Measurements from ENCODE around the gene FUT8. TPM values are rescaled to one million over a fixed set of nuclear protein-coding genes. Genes with fewer than 3 reads are reported as not detected.

Gene FUT8
- total and polyA plus RNA-seq, 2 of the 8 experiments (the other 6 are each of a cell fraction or from before 2014, with no cell fraction given): 10.5 to 25.1 TPM

DNA sequence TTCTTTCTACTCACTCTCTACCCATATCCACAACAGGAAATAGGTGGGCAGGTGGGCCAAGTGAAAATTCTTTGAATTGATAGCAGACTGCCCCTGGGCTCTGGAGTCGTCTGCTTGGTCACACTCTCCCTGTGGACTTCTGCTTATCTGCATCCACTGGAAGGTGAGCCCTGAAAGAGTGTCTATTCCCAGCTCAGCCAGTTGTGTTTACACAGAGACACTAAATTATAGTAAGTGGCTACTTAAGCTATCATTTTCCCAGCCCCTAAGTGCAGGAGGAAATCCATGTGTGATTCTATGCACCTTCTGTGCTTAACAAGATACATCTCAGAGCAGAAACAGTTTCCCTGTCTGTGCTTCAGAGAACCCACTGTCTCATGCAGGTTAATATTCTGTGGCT is 338.4 kb downstream of the FUT8 start:
- Histone ChIP-seq H3K23ac (ENCODE audit: insufficient read length) (no peak overlapping the region), H3K4me2 (ENCODE audit: insufficient read depth in 1 of 2, low read depth in 2 of 2, low read length in 2 of 2) (no peak overlapping the region), H3K79me2 (ENCODE audit: control insufficient read depth in 1 of 2, insufficient read depth in 2 of 2, low read length in 2 of 2) (no peaks in the 10 kb centered on the region), H2AFZ (ENCODE audit: low read length) (no peak overlapping the region), H2BK12ac (ENCODE audit: low read depth, low read length) (no peak overlapping the region), H3K9me3 (ENCODE audit: insufficient read depth in 2 of 2, low read depth in 1 of 2, low read length in 1 of 2) (no peaks in the 10 kb centered on the region), H4K5ac (ENCODE audit: insufficient read length, low read depth, low read length) (no peak overlapping the region), H4K20me1 (replicated peaks in 1 of 2; ENCODE audit: control insufficient read depth in 1 of 2, insufficient read depth in 2 of 2, low read length in 2 of 2) (no peaks in the 10 kb centered on the region), H2AK5ac (ENCODE audit: low read depth, low read length) (no peak overlapping the region), H3K23me2 (ENCODE audit: low read depth, low read length) (no peaks in the 10 kb centered on the region), H3K4ac (replicated peaks; ENCODE audit: insufficient read length, low read depth, low read length) (no peak overlapping the region), H2BK20ac (ENCODE audit: low read length) (no peak overlapping the region), H2BK120ac (replicated peaks; ENCODE audit: low read depth, low read length) (no peak overlapping the region), H3K79me1 (ENCODE audit: low read depth, low read length) (no peaks in the 10 kb centered on the region), H3K27ac (ENCODE audit: low read depth, low read length) (no peak overlapping the region), H2BK15ac (ENCODE audit: low read length) (no peak overlapping the region), H2BK5ac (ENCODE audit: low read depth, low read length) (no peak overlapping the region), H3K18ac (ENCODE audit: extremely low read depth, low read length) (no peak overlapping the region), H3K36me3 (ENCODE audit: control insufficient read depth in 2 of 4, insufficient read depth in 4 of 4, low read length in 3 of 4) (no peaks in the 10 kb centered on the region), H4K8ac (ENCODE audit: extremely low read depth, insufficient read depth, low read length) (no peak overlapping the region), H3K56ac (replicated peaks; ENCODE audit: insufficient read length, low read depth, low read length) (no peak overlapping the region), H3K14ac (ENCODE audit: insufficient read length) (no peak overlapping the region), H3K4me3 (ENCODE audit: extremely low read depth in 1 of 4, insufficient read depth in 2 of 4, low read depth in 3 of 4, low read length in 4 of 4) (no peak overlapping the region), H4K91ac (replicated peaks; ENCODE audit: insufficient read length, low read length) (no peak overlapping the region), H3K27me3 (replicated peaks in 1 of 4; ENCODE audit: control insufficient read depth in 3 of 4, extremely low read depth in 1 of 4, insufficient read depth in 3 of 4, low read length in 3 of 4) (no peaks in the 10 kb centered on the region; a peak in 1 of 7 replicates), H3K9ac (replicated peaks in 1 of 4; ENCODE audit: extremely low read depth in 1 of 4, low read depth in 3 of 4, low read length in 3 of 4) (no peak overlapping the region), H3K4me1 (replicated peaks in 1 of 4; ENCODE audit: control insufficient read depth in 3 of 4, insufficient read depth in 4 of 4, low read length in 3 of 4) (no peaks in the 10 kb centered on the region; a peak in 1 of 7 replicates)
- DNase-seq (ENCODE audit: low read depth in 1 of 2, low spot score in 2 of 2) (no peak), FAIRE-seq (no peak)
- ChIA-PET CTCF (ENCODE audit: partially characterized antibody) (interaction anchor here (0.9 to 1.5 kb wide), 2 partner anchors 9 to 74 kb away, joined by 4 to 6 read pairs; no protein-coding TSS in a partner anchor), POLR2A (ENCODE audit: partially characterized antibody) (interaction anchor here (0.6 kb wide), 1 partner anchor 266 kb away, joined by 3 read pairs; no protein-coding TSS in a partner anchor)
- WGBS, 2 experiments (ENCODE audit: extremely low coverage in 1 of 2, insufficient coverage in 1 of 2, insufficient read length in 1 of 2, insufficient replicate concordance in 2 of 2, low coverage in 1 of 2, low lambda C conversion rate in 2 of 2, missing lambda C conversion rate in 1 of 2): 100% methylated on average over 1 of the region's 1 CpG; no CpG with 5 or more reads in 1 of the 2 experiments
- no peak for TF ChIP-seq NRF1 (IDR thresholded peaks at IDR 0.05; ENCODE audit: low read depth, low read length)
- TF ChIP-seq TAF7 (optimal IDR thresholded peaks at IDR 0.05; ENCODE audit: borderline replicate concordance, low read depth, low read length): no peak
- TF ChIP-seq CBX5 (IDR thresholded peaks at IDR 0.05; ENCODE audit: low read depth, low read length): no peak
- no peak for TF ChIP-seq SP2 (IDR thresholded peaks at IDR 0.05; ENCODE audit: low read length)
- TF ChIP-seq RBBP5 (IDR thresholded peaks at IDR 0.05; ENCODE audit: borderline replicate concordance, low read depth, low read length): no peak
- no peak for TF ChIP-seq GABPA (IDR thresholded peaks at IDR 0.05; ENCODE audit: borderline replicate concordance, insufficient read depth, low read length)
- TF ChIP-seq ATF2 (IDR thresholded peaks at IDR 0.05; ENCODE audit: low read length): no peak
- no peak for TF ChIP-seq CHD1 (IDR thresholded peaks at IDR 0.05; ENCODE audit: low read depth, low read length)
- no peak for TF ChIP-seq BACH1 (IDR thresholded peaks at IDR 0.05; ENCODE audit: low read length)
- no peak for TF ChIP-seq CBX8 (IDR thresholded peaks at IDR 0.05; ENCODE audit: borderline replicate concordance, low read depth, low read length)
- no peak for TF ChIP-seq TAF1 (IDR thresholded peaks at IDR 0.05; ENCODE audit: low read depth, low read length)
- no peak for TF ChIP-seq POU5F1 (IDR thresholded peaks at IDR 0.05; ENCODE audit: low read depth, low read length)

Data from H1 (cell line).